HCT116 (cell line): ENCODE measurements around the gene PEF1. TPM values are rescaled to one million over a fixed set of nuclear protein-coding genes. Genes with fewer than 3 reads are reported as not detected.

Experiments used
- ATAC-seq: fragments of 200-7000 bp; cut with Tn5 transposase; 2 replicates; pipeline ENCODE4 v1.9.1; 2020; ENCODE audit warnings: mild to moderate bottlenecking, moderate library complexity
- BruUV-seq: library from RNA; stranded (reverse); fragments of 400-500 nt; replicated peaks from 2 replicates; lab custom pipeline; 2021; lab: Mats Ljungman, UMichigan
- CTCF ChIA-PET: fragments of 300-600 bp; sonication (Branson Sonifier 250); formaldehyde crosslinking; loops from one replicate; lab custom pipeline; 2021; ENCODE audit warnings: antibody characterized with exemption; lab: Charles Lee
- POLR2A ChIA-PET: fragments of 300-600, 350-600 bp; sonication (Branson Sonifier 250); formaldehyde crosslinking; loops from one replicate; lab custom pipeline; 2021; ENCODE audit warnings: antibody characterized with exemption; lab: Charles Lee
- RAD21 ChIA-PET, 2 experiments: fragments of 300-600 bp; sonication (Branson Sonifier 250); formaldehyde crosslinking; loops; one replicate each; lab custom pipeline; 2023; ENCODE audit warnings: low total read pairs in 2 of 2; ENCODE audit not compliant: uncharacterized antibody in 2 of 2, unreplicated experiment in 2 of 2, low non-redundant PET in 1 of 2; lab: Charles Lee
- DNase-seq: peaks from one replicate; pipeline ENCODE4 v3.0.0-alpha.2; 2010; ENCODE audit warnings: low read depth, low spot score
- H2AFZ ChIP-seq: fragments of 200-600 bp; shearing (Covaris generic), sonication (generic); 2 replicates; pipeline ENCODE4 v1.6.1; 2017; ENCODE audit warnings: low read depth, mixed run types, mixed read lengths, antibody characterized with exemption, low read length; ENCODE audit not compliant: poor library complexity, severe bottlenecking
- H3K27ac ChIP-seq: 2 replicates; pipeline ENCODE4 v1.5.1; 2012; ENCODE audit warnings: low read depth, low read length
- H3K27me3 ChIP-seq: fragments of 200-600 bp; sonication (generic); 2 replicates; pipeline ENCODE4 v1.6.1; 2016; ENCODE audit warnings: mixed run types, low read length, mixed read lengths; ENCODE audit not compliant: insufficient read depth
- H3K36me3 ChIP-seq, 2 experiments: fragments of 200-500 bp in 1 of 2; fragments of 200-600 bp in 1 of 2; sonication (Bioruptor generic) in 1 of 2; sonication (generic) in 1 of 2; 2 replicates each; pipeline versions ENCODE4 v1.5.1 to v1.6.1; 2014 to 2016; ENCODE audit warnings: low read length in 2 of 2, inconsistent platforms in 1 of 2, mixed read lengths in 1 of 2, mixed run types in 1 of 2; ENCODE audit not compliant: insufficient read depth in 2 of 2, control insufficient read depth in 1 of 2
- H3K4me1 ChIP-seq, 2 experiments: fragments of 200-600 bp in 1 of 2; sonication (generic) in 1 of 2; 2 replicates each; pipeline versions ENCODE4 v1.5.1 to v1.6.1; 2012 to 2017; ENCODE audit warnings: low read length in 2 of 2, inconsistent platforms in 1 of 2, mild to moderate bottlenecking in 1 of 2, mixed read lengths in 1 of 2, mixed run types in 1 of 2, moderate library complexity in 1 of 2; ENCODE audit not compliant: insufficient read depth in 2 of 2, control insufficient read depth in 1 of 2
- H3K4me2 ChIP-seq: fragments of 200-600 bp; sonication (generic); 2 replicates; pipeline ENCODE4 v1.6.1; 2017; ENCODE audit warnings: mixed run types, low read length, mixed read lengths
- H3K4me3 ChIP-seq, 2 experiments: fragments of 200-600 bp in 1 of 2; sonication (generic) in 1 of 2; replicated peaks in 1 of 2; 2 replicates each; pipeline ENCODE4 v1.5.1; 2011 to 2016; ENCODE audit warnings: low read length in 2 of 2, control low read depth in 1 of 2, low read depth in 1 of 2, mild to moderate bottlenecking in 1 of 2, mixed read lengths in 1 of 2, mixed run types in 1 of 2
- H3K79me2 ChIP-seq: fragments of 200-600 bp; sonication (generic); 2 replicates; pipeline ENCODE4 v1.6.1; 2017; ENCODE audit warnings: mild to moderate bottlenecking, mixed run types, low read length, moderate library complexity, mixed read lengths; ENCODE audit not compliant: insufficient read depth
- H3K9ac ChIP-seq: fragments of 200-600 bp; sonication (generic); 2 replicates; pipeline ENCODE4 v1.6.1; 2016; ENCODE audit warnings: low read length, mixed read lengths
- H3K9me2 ChIP-seq: fragments of 200-600 bp; sonication (generic), shearing (Covaris generic); 2 replicates; pipeline ENCODE4 v1.6.1; 2017; ENCODE audit warnings: mixed run types, mild to moderate bottlenecking, moderate library complexity; ENCODE audit not compliant: insufficient read depth
- H3K9me3 ChIP-seq, 2 experiments: fragments of 200-500 bp in 1 of 2; fragments of 200-600 bp in 1 of 2; sonication (Bioruptor generic) in 1 of 2; sonication (generic) in 1 of 2; 2 replicates each; pipeline ENCODE4 v1.6.1; 2014 to 2017; ENCODE audit warnings: low read length in 2 of 2, mixed read lengths in 2 of 2, inconsistent platforms in 1 of 2, low read depth in 1 of 2, mild to moderate bottlenecking in 1 of 2, mixed run types in 1 of 2, moderate library complexity in 1 of 2; ENCODE audit not compliant: control insufficient read depth in 1 of 2, insufficient read depth in 1 of 2
- H4K20me1 ChIP-seq: fragments of 200-600 bp; sonication (generic), shearing (Covaris generic); 2 replicates; pipeline ENCODE4 v1.6.1; 2017; ENCODE audit warnings: mixed run types, mild to moderate bottlenecking, moderate library complexity; ENCODE audit not compliant: insufficient read depth
- CBX3 ChIP-seq: IDR thresholded peaks from 2 replicates; pipeline ENCODE4 v1.6.1; 2012; ENCODE audit warnings: low read depth
- CEBPB ChIP-seq: IDR thresholded peaks from 2 replicates; pipeline ENCODE4 v1.6.1; 2012; ENCODE audit warnings: low read depth
- EZH2 ChIP-seq: fragments of 200-600 bp; sonication (generic); IDR thresholded peaks from 2 replicates; pipeline ENCODE4 v1.6.1; 2017; ENCODE audit warnings: antibody characterized with exemption, mixed run types
- EZH2phosphoT487 ChIP-seq: fragments of 200-600 bp; IDR thresholded peaks from 2 replicates; pipeline ENCODE4 v1.6.1; 2018; ENCODE audit warnings: antibody characterized with exemption, borderline replicate concordance
- FOSL1 ChIP-seq: IDR thresholded peaks from 2 replicates; pipeline ENCODE4 v1.6.1; 2012; ENCODE audit warnings: low read depth
- POLR2A ChIP-seq: IDR thresholded peaks from 2 replicates; pipeline ENCODE4 v1.7.0; 2011; ENCODE audit warnings: borderline replicate concordance; ENCODE audit not compliant: insufficient read depth, insufficient read length; ENCODE audit errors: extremely low read depth
- POLR2AphosphoS5 ChIP-seq: IDR thresholded peaks from 2 replicates; pipeline ENCODE4 v1.6.1; 2011; ENCODE audit warnings: mild to moderate bottlenecking, low read depth, low read length, moderate library complexity
- RAD21 ChIP-seq: IDR thresholded peaks from 2 replicates; pipeline ENCODE4 v1.6.1; 2012; ENCODE audit warnings: low read depth, mild to moderate bottlenecking
- SIN3A ChIP-seq: IDR thresholded peaks from 2 replicates; pipeline ENCODE4 v1.6.1; 2012; ENCODE audit warnings: low read depth
- SP1 ChIP-seq: IDR thresholded peaks from 2 replicates; pipeline ENCODE4 v1.6.1; 2012; ENCODE audit warnings: low read depth
- SRF ChIP-seq: IDR thresholded peaks from 2 replicates; pipeline ENCODE4 v1.6.1; 2012; ENCODE audit warnings: low read depth
- TCF7L2 ChIP-seq: IDR thresholded peaks from 2 replicates; pipeline ENCODE4 v1.7.0; 2011; ENCODE audit warnings: borderline replicate concordance, inconsistent platforms; ENCODE audit not compliant: insufficient read depth, insufficient read length; ENCODE audit errors: extremely low read depth
- YY1 ChIP-seq: IDR thresholded peaks from 2 replicates; pipeline ENCODE4 v1.6.1; 2011; ENCODE audit warnings: low read length, low read depth, moderate library complexity, mild to moderate bottlenecking; ENCODE audit not compliant: insufficient replicate concordance; ENCODE audit errors: extremely low read depth
- intact Hi-C: fragments of 100-400 bp; cut with micrococcal nuclease; formaldehyde crosslinking; loops from 2 replicates; pipeline ENCODE4 v1.10.0; 2022
- total RNA-seq: library from RNA; stranded (reverse); gene quantifications from one replicate; pipeline ENCODE4 v1.2.1, GENCODE V29; 2021; ENCODE audit not compliant: unreplicated experiment
- TF ChIP-seq, protein P1 (sequence below): IDR thresholded peaks from 2 replicates; pipeline ENCODE4 v1.6.1; 2011; ENCODE audit warnings: mild to moderate bottlenecking, low read length, moderate library complexity; ENCODE audit not compliant: insufficient replicate concordance; ENCODE audit errors: extremely low read depth
- TF ChIP-seq, protein P2 (sequence below): IDR thresholded peaks from 2 replicates; pipeline ENCODE4 v1.6.1; 2012
- TF ChIP-seq, protein P3 (sequence below): IDR thresholded peaks from 2 replicates; pipeline ENCODE4 v1.6.1; 2012

PEF1 gene
- total RNA-seq, 1 experiment from 2014 or later: 37.6 TPM

DNA sequence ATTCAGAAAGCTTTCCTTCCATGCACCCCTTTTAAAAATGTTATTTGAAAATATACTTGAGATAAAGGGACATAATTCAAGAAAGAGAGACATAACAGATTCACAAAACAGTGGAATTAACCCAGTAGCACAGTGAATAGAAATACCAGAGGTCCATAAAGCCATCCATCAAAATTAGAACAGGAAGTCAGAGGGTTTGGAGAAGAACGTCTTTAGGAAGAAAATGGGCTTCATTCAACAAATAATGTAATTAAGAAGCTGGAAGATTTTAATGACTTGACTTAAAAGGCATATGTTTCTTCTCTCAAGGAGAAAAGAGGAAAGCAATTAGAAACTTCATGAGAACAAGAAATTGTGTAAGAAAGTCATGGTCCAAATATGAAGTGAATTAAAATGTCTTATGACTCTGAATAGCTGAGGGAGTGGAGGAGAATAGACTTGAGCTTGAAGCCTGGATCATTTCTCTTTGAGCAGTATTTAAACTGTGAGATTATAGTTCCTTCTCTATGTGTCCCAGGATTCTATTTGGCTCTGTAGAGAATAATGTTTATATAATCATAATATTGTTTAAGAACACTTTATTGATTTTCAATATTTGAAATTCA is 35.1 kb downstream of the PEF1 start:
- no peaks in the 10 kb centered on the region for H3K36me3 ChIP-seq
- intact Hi-C loops: no loop called here
- no peaks in the 10 kb centered on the region for H3K9me3 ChIP-seq
- TF ChIP-seq, protein P1, sequence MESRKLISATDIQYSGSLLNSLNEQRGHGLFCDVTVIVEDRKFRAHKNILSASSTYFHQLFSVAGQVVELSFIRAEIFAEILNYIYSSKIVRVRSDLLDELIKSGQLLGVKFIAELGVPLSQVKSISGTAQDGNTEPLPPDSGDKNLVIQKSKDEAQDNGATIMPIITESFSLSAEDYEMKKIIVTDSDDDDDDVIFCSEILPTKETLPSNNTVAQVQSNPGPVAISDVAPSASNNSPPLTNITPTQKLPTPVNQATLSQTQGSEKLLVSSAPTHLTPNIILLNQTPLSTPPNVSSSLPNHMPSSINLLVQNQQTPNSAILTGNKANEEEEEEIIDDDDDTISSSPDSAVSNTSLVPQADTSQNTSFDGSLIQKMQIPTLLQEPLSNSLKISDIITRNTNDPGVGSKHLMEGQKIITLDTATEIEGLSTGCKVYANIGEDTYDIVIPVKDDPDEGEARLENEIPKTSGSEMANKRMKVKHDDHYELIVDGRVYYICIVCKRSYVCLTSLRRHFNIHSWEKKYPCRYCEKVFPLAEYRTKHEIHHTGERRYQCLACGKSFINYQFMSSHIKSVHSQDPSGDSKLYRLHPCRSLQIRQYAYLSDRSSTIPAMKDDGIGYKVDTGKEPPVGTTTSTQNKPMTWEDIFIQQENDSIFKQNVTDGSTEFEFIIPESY: no peak
- no peak for TF ChIP-seq SP1
- TF ChIP-seq FOSL1: no peak
- TF ChIP-seq, protein P2, sequence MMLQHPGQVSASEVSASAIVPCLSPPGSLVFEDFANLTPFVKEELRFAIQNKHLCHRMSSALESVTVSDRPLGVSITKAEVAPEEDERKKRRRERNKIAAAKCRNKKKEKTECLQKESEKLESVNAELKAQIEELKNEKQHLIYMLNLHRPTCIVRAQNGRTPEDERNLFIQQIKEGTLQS: no peak
- TF ChIP-seq POLR2AphosphoS5: no peak
- no peaks in the 10 kb centered on the region for H3K79me2 ChIP-seq
- H3K9me2 ChIP-seq: no peaks in the 10 kb centered on the region
- ChIA-PET CTCF (interaction anchor here (1.2 kb wide), 1 partner anchor 9 kb away, joined by 4 read pairs; no protein-coding TSS in a partner anchor), RAD21 (no interaction called here), POLR2A (no interaction called here)
- no peak overlapping the region for H3K4me2 ChIP-seq
- no peaks in the 10 kb centered on the region for H3K4me1 ChIP-seq
- H4K20me1 ChIP-seq: no peaks in the 10 kb centered on the region
- BruUV-seq: no TSS peak
- no peak overlapping the region for H3K4me3 ChIP-seq
- ATAC-seq (no peak), DNase-seq (no peak)
- H3K9ac ChIP-seq: no peak overlapping the region
- no peak overlapping the region for H2AFZ ChIP-seq
- no peak overlapping the region for H3K27ac ChIP-seq
- no peaks in the 10 kb centered on the region for H3K27me3 ChIP-seq

DNA sequence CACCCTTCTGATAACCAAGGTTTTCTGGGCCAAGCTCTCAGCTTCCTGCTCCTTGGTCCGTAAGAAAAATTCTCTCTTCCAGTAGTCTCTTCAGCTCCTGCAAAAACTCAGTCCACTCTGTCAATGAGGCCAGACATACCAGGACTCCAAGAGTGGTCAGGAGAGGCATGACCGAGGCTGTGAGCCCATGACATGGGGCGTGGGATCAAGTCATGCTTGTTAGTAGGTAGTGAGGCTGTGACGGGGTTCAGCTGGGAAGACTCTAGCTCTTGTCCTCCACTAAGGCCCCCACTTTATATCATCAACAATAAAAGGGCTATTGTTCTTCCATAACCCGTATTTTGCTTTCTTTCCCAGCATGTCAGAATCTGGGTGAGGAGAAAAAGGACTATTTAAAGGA is 37.3 kb downstream of the PEF1 start:
- no peak overlapping the region for H3K4me2 ChIP-seq
- intact Hi-C loops: no loop called here
- H3K9ac ChIP-seq: no peak overlapping the region
- CTCF ChIA-PET: interaction anchor here (0.7 kb wide), 1 partner anchor 181 kb away, joined by 3 read pairs; no protein-coding TSS in a partner anchor
- no peaks in the 10 kb centered on the region for H3K4me1 ChIP-seq
- DNase-seq (no peak), ATAC-seq (no peak)
- H2AFZ ChIP-seq: no peak overlapping the region
- TF ChIP-seq CBX3: no peak
- no peak for TF ChIP-seq CEBPB
- TF ChIP-seq SIN3A: no peak
- TF ChIP-seq EZH2: no peak
- TF ChIP-seq POLR2A: no peak
- TF ChIP-seq, protein P3, sequence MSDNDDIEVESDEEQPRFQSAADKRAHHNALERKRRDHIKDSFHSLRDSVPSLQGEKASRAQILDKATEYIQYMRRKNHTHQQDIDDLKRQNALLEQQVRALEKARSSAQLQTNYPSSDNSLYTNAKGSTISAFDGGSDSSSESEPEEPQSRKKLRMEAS: no peak
- no peak for TF ChIP-seq FOSL1
- TF ChIP-seq RAD21: no peak
- TF ChIP-seq, protein P1: no peak
- no peak for TF ChIP-seq EZH2phosphoT487
- TF ChIP-seq SRF: no peak
- TF ChIP-seq YY1: no peak
- no peak for TF ChIP-seq TCF7L2
- H4K20me1 ChIP-seq: no peaks in the 10 kb centered on the region
- RAD21 ChIA-PET: no interaction called here
- H3K4me3 ChIP-seq: no peak overlapping the region
- no peaks in the 10 kb centered on the region for H3K9me3 ChIP-seq
- BruUV-seq: no TSS peak
- H3K36me3 ChIP-seq: no peaks in the 10 kb centered on the region
- H3K9me2 ChIP-seq: no peaks in the 10 kb centered on the region
- POLR2A ChIA-PET: no interaction called here
- H3K79me2 ChIP-seq: no peaks in the 10 kb centered on the region
- H3K27me3 ChIP-seq: no peaks in the 10 kb centered on the region
- no peak overlapping the region for H3K27ac ChIP-seq
